Nephron (organoid): Measurements from ENCODE around the gene KLF11.
"Not testable (repeated sequence)": the region's sequence is repeated elsewhere in the genome, so short reads cannot be mapped to it uniquely, and the experiment has no call there.

ENCODE experiments used
- H3K27ac Mint-ChIP-seq, 3 experiments: 2 replicates each; pipeline ENCODE4 v1.8.0; 2020; ENCODE audit warnings: mixed read lengths in 3 of 3, mild to moderate bottlenecking in 2 of 3, moderate library complexity in 1 of 3
- H3K27me3 Mint-ChIP-seq: 2 replicates; pipeline ENCODE4 v1.8.0; 2021; ENCODE audit warnings: low read depth, mild to moderate bottlenecking, moderate library complexity, mixed read lengths
- H3K36me3 Mint-ChIP-seq: 2 replicates; pipeline ENCODE4 v1.8.0; 2020; ENCODE audit warnings: low read depth, mixed read lengths
- H3K4me1 Mint-ChIP-seq: 2 replicates; pipeline ENCODE4 v1.8.0; 2020; ENCODE audit warnings: mixed read lengths
- H3K4me3 Mint-ChIP-seq, 3 experiments: 2 replicates each; pipeline ENCODE4 v1.8.0; 2020; ENCODE audit warnings: mild to moderate bottlenecking in 3 of 3, mixed read lengths in 3 of 3, moderate library complexity in 2 of 3
- H3K9me3 Mint-ChIP-seq: 2 replicates; pipeline ENCODE4 v1.8.0; 2020; ENCODE audit warnings: mixed read lengths
- TF ChIP-seq, protein P1 (sequence below), 3 experiments: fragments of 200-600 bp; sonication (generic); IDR thresholded peaks; one replicate each; pipeline ENCODE4 v1.5.0; 2021; ENCODE audit warnings: antibody characterized with exemption in 3 of 3; ENCODE audit not compliant: unreplicated experiment in 3 of 3

KLF11 gene

GRCh38 chr2:10012366-10012962 is 30.9 kb upstream of the KLF11 start:
- H3K4me3 Mint-ChIP-seq, result not testable (repeated sequence)

GRCh38 chr2:10012963-10013461 is 30.3 kb upstream of the KLF11 start:
- Mint-ChIP-seq H3K27me3 (peaks cover 12% of the 10 kb centered on the region), H3K27ac (no peak overlapping the region), H3K4me3 (no peak overlapping the region), H3K4me1 (peaks cover 12% of the 10 kb centered on the region), H3K9me3 (peaks cover 10% of the 10 kb centered on the region), H3K36me3 (no peaks in the 10 kb centered on the region)
- TF ChIP-seq, protein P1, sequence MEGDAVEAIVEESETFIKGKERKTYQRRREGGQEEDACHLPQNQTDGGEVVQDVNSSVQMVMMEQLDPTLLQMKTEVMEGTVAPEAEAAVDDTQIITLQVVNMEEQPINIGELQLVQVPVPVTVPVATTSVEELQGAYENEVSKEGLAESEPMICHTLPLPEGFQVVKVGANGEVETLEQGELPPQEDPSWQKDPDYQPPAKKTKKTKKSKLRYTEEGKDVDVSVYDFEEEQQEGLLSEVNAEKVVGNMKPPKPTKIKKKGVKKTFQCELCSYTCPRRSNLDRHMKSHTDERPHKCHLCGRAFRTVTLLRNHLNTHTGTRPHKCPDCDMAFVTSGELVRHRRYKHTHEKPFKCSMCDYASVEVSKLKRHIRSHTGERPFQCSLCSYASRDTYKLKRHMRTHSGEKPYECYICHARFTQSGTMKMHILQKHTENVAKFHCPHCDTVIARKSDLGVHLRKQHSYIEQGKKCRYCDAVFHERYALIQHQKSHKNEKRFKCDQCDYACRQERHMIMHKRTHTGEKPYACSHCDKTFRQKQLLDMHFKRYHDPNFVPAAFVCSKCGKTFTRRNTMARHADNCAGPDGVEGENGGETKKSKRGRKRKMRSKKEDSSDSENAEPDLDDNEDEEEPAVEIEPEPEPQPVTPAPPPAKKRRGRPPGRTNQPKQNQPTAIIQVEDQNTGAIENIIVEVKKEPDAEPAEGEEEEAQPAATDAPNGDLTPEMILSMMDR (IDR thresholded peaks at IDR 0.05; ENCODE audit: unreplicated experiment in 3 of 3), result no peak

More at GRCh38 chr2:10012366-10012962, 30.9 kb upstream of the KLF11 start:
- H3K27me3 Mint-ChIP-seq, H3K9me3 Mint-ChIP-seq, H3K27ac Mint-ChIP-seq, H3K36me3 Mint-ChIP-seq: not testable (repeated sequence)
- peaks cover 17% of the 10 kb centered on the region for H3K4me1 Mint-ChIP-seq

DNA sequence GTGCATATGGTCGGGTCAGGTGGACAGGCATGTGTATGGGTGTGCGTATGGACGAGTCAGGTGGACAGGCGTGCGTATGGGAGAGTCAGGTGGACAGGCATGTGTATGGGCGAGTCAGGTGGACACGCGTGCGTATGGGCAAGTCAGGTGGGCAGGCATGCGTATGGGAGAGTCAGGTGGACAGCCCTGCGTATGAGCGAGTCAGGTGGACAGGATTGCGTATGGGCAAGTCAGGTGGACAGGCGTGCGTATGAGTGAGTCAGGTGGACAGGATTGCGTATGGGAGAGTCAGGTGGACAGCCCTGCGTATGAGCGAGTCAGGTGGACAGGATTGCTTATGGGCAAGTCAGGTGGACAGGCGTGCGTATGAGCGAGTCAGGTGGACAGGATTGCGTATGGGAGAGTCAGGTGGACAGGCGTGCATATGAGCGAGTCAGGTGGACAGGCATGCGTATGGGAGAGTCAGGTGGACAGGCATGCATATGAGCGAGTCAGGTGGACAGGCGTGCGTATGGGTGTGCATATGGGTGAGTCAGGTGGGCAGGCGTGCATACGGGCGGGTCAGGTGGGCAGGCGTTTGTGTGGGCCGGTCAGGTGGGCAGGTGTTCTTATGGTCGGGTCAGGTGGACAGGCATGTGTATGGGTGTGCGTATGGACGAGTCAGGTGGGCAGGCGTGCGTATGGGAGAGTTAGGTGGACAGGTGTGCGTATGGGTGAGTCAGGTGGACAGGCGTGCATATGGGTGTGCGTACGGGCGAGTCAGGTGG is 29.5 kb upstream of the KLF11 start:
- not testable (repeated sequence) for H3K4me1 Mint-ChIP-seq, H3K4me3 Mint-ChIP-seq, H3K9me3 Mint-ChIP-seq, H3K27ac Mint-ChIP-seq, H3K36me3 Mint-ChIP-seq
- H3K27me3 Mint-ChIP-seq, result peaks cover 12% of the 10 kb centered on the region

GRCh38 chr2:10014418-10015190 is 28.7 kb upstream of the KLF11 start:
- H3K4me3 Mint-ChIP-seq, result no peak overlapping the region
- peaks cover 12% of the 10 kb centered on the region for H3K27me3 Mint-ChIP-seq
- no peak overlapping the region for H3K27ac Mint-ChIP-seq
- H3K36me3 Mint-ChIP-seq, result no peaks in the 10 kb centered on the region
- peaks cover 4% of the 10 kb centered on the region for H3K4me1 Mint-ChIP-seq
- TF ChIP-seq, protein P1 (IDR thresholded peaks at IDR 0.05; ENCODE audit: unreplicated experiment in 3 of 3), result no peak
- H3K9me3 Mint-ChIP-seq, result peaks cover 10% of the 10 kb centered on the region

DNA sequence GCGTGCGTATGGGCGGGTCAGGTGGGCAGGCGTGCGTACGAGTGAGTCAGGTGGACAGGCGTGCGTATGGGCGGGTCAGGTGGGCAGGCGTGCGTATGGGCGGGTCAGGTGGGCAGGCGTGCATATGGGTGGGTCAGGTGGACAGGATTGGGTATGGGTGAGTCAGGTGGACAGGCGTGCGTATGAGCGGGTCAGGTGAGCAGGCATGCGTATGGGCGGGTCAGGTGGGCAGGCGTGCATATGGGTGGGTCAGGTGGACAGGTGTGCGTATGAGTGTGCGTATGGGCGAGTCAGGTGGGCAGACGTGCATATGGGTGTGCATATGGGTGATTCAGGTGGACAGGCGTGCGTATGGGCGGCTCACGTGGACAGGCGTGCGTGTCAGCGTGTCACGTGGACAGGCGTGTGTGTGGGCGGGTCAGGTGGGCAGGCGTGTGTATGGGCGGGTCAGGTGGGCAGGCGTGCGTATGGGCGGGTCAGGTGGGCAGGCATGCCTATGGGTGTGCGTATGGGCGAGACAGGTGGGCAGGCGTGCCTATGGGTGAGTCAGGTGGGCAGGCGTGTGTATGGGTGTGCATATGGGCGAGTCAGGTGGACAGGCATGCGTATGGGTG is 27.9 kb upstream of the KLF11 start:
- peaks cover 12% of the 10 kb centered on the region for H3K27me3 Mint-ChIP-seq
- not testable (repeated sequence) for H3K36me3 Mint-ChIP-seq, H3K4me3 Mint-ChIP-seq, H3K4me1 Mint-ChIP-seq, H3K9me3 Mint-ChIP-seq, H3K27ac Mint-ChIP-seq

- H3K9me3 Mint-ChIP-seq, result peaks cover 10% of the 10 kb centered on the region
- H3K27me3 Mint-ChIP-seq, result peaks cover 12% of the 10 kb centered on the region
- no peaks in the 10 kb centered on the region for H3K36me3 Mint-ChIP-seq
- H3K27ac Mint-ChIP-seq, result no peak overlapping the region
- no peaks in the 10 kb centered on the region for H3K4me1 Mint-ChIP-seq
- no peak overlapping the region for H3K4me3 Mint-ChIP-seq
- TF ChIP-seq, protein P1 (IDR thresholded peaks at IDR 0.05; ENCODE audit: unreplicated experiment in 3 of 3), result no peak
These were observed 27.1 kb upstream of the KLF11 start for GRCh38 chr2:10016001-10016801.
